H1 (cell line): ENCODE measurements around the gene TSHZ2. TPM values are rescaled to one million over a fixed set of nuclear protein-coding genes. Genes with fewer than 3 reads are reported as not detected.

Experiments used
- CTCF ChIA-PET: fragments of 300-600 bp; sonication (Branson Sonifier 250); formaldehyde crosslinking; loops from one replicate; lab custom pipeline; 2021; ENCODE audit not compliant: partially characterized antibody; lab: Charles Lee
- POLR2A ChIA-PET: fragments of 300-600 bp; sonication (Branson Sonifier 250); formaldehyde crosslinking; loops from one replicate; lab custom pipeline; 2021; ENCODE audit warnings: inconsistent platforms; ENCODE audit not compliant: partially characterized antibody; lab: Charles Lee
- DNase-seq, 2 experiments: peaks; one replicate each; pipeline versions ENCODE4 v3.0.0 to v3.0.0-alpha.2; 2010 to 2022; ENCODE audit warnings: low spot score in 2 of 2, low read depth in 1 of 2, mixed read lengths in 1 of 2
- FAIRE-seq: peaks from 2 replicates; lab custom pipeline; 2011; peaks lifted over from hg19 to GRCh38; lab: Jason Lieb, UNC
- H2AFZ ChIP-seq: 2 replicates; pipeline ENCODE4 v1.8.1; 2012; ENCODE audit warnings: low read length, inconsistent platforms
- H2AK5ac ChIP-seq: 2 replicates; pipeline ENCODE4 v1.6.1; 2013; ENCODE audit warnings: low read depth, low read length
- H2BK120ac ChIP-seq: replicated peaks from 2 replicates; pipeline ENCODE3; 2013; ENCODE audit warnings: low read depth, low read length, inconsistent platforms
- H2BK12ac ChIP-seq: 2 replicates; pipeline ENCODE4 v1.6.1; 2013; ENCODE audit warnings: low read depth, low read length
- H2BK15ac ChIP-seq: 2 replicates; pipeline ENCODE4 v1.6.1; 2013; ENCODE audit warnings: low read length
- H2BK20ac ChIP-seq: 2 replicates; pipeline ENCODE4 v1.6.1; 2013; ENCODE audit warnings: low read length
- H2BK5ac ChIP-seq: 2 replicates; pipeline ENCODE4 v1.6.1; 2013; ENCODE audit warnings: low read depth, low read length
- H3K14ac ChIP-seq: 2 replicates; pipeline ENCODE4 v1.6.1; 2013; ENCODE audit warnings: inconsistent platforms; ENCODE audit not compliant: insufficient read length
- H3K18ac ChIP-seq: 2 replicates; pipeline ENCODE4 v1.6.1; 2013; ENCODE audit warnings: low read length; ENCODE audit errors: extremely low read depth
- H3K23ac ChIP-seq: 2 replicates; pipeline ENCODE4 v1.6.1; 2013; ENCODE audit warnings: inconsistent platforms; ENCODE audit not compliant: insufficient read length
- H3K23me2 ChIP-seq: 2 replicates; pipeline ENCODE4 v1.6.1; 2013; ENCODE audit warnings: low read depth, low read length
- H3K27ac ChIP-seq: 2 replicates; pipeline ENCODE4 v1.6.1; 2011; ENCODE audit warnings: low read depth, low read length, inconsistent platforms
- H3K27me3 ChIP-seq, 4 experiments: replicated peaks in 1 of 4; 1 replicate in 1 of 4; 2 replicates in 3 of 4; pipeline versions ENCODE4 v1.6.1 to v1.8.1; 2011 to 2013; ENCODE audit warnings: low read length in 3 of 4, mild to moderate bottlenecking in 3 of 4, inconsistent platforms in 2 of 4, mixed read lengths in 2 of 4, moderate library complexity in 1 of 4; ENCODE audit not compliant: control insufficient read depth in 3 of 4, insufficient read depth in 3 of 4; ENCODE audit errors: extremely low read depth in 1 of 4
- H3K36me3 ChIP-seq, 4 experiments: 2 replicates each; pipeline versions ENCODE4 v1.6.1 to v1.8.1; 2011 to 2013; ENCODE audit warnings: mild to moderate bottlenecking in 4 of 4, low read length in 3 of 4, moderate library complexity in 2 of 4, control low read depth in 1 of 4, inconsistent platforms in 1 of 4; ENCODE audit not compliant: insufficient read depth in 4 of 4, control insufficient read depth in 2 of 4
- H3K4ac ChIP-seq: replicated peaks from 2 replicates; pipeline ENCODE3; 2013; ENCODE audit warnings: low read length, low read depth, mixed read lengths, inconsistent platforms; ENCODE audit not compliant: insufficient read length
- H3K4me1 ChIP-seq, 4 experiments: replicated peaks in 1 of 4; 1 replicate in 1 of 4; 2 replicates in 3 of 4; pipeline versions ENCODE4 v1.6.1 to v1.8.1; 2011 to 2013; ENCODE audit warnings: low read length in 3 of 4, inconsistent platforms in 2 of 4, mixed read lengths in 1 of 4; ENCODE audit not compliant: insufficient read depth in 4 of 4, control insufficient read depth in 3 of 4
- H3K4me2 ChIP-seq, 2 experiments: 2 replicates each; pipeline versions ENCODE4 v1.6.1 to v1.8.1; 2011 to 2013; ENCODE audit warnings: low read depth in 2 of 2, low read length in 2 of 2, control low read depth in 1 of 2, inconsistent platforms in 1 of 2, mild to moderate bottlenecking in 1 of 2; ENCODE audit not compliant: insufficient read depth in 1 of 2
- H3K4me3 ChIP-seq, 4 experiments: fragments of 200-600, 300-600 bp in 1 of 4; sonication (generic), shearing (Covaris generic), sonication (Bioruptor Twin) in 1 of 4; 2 replicates each; pipeline versions ENCODE4 v1.5.1 to v1.8.1; 2011 to 2016; ENCODE audit warnings: low read length in 4 of 4, low read depth in 3 of 4, control low read depth in 2 of 4, inconsistent platforms in 2 of 4, mild to moderate bottlenecking in 2 of 4, mixed read lengths in 1 of 4, moderate library complexity in 1 of 4; ENCODE audit not compliant: insufficient read depth in 2 of 4; ENCODE audit errors: extremely low read depth in 1 of 4
- H3K56ac ChIP-seq: replicated peaks from 2 replicates; pipeline ENCODE3; 2013; ENCODE audit warnings: low read depth, mild to moderate bottlenecking, mixed read lengths, low read length, inconsistent platforms; ENCODE audit not compliant: insufficient read length
- H3K79me1 ChIP-seq: 2 replicates; pipeline ENCODE4 v1.6.1; 2013; ENCODE audit warnings: low read depth, low read length, control low read depth
- H3K79me2 ChIP-seq, 2 experiments: 2 replicates each; pipeline versions ENCODE4 v1.6.1 to v1.8.1; 2012 to 2013; ENCODE audit warnings: low read length in 2 of 2, mild to moderate bottlenecking in 2 of 2, inconsistent platforms in 1 of 2; ENCODE audit not compliant: insufficient read depth in 2 of 2, control insufficient read depth in 1 of 2
- H3K9ac ChIP-seq, 4 experiments: replicated peaks in 1 of 4; 1 replicate in 1 of 4; 2 replicates in 3 of 4; pipeline versions ENCODE4 v1.6.1 to v1.8.1; 2011 to 2013; ENCODE audit warnings: low read depth in 3 of 4, low read length in 3 of 4, control low read depth in 2 of 4, mild to moderate bottlenecking in 2 of 4, moderate library complexity in 2 of 4, inconsistent platforms in 1 of 4; ENCODE audit errors: extremely low read depth in 1 of 4
- H3K9me3 ChIP-seq, 2 experiments: 2 replicates each; pipeline versions ENCODE4 v1.6.1 to v1.8.1; 2012 to 2013; ENCODE audit warnings: mild to moderate bottlenecking in 2 of 2, moderate library complexity in 2 of 2, control low read depth in 1 of 2, inconsistent platforms in 1 of 2, low read depth in 1 of 2, low read length in 1 of 2, mixed read lengths in 1 of 2; ENCODE audit not compliant: insufficient read depth in 2 of 2
- H4K20me1 ChIP-seq, 2 experiments: replicated peaks in 1 of 2; 2 replicates each; pipeline versions ENCODE3 to v1.8.1; 2011 to 2013; ENCODE audit warnings: inconsistent platforms in 2 of 2, low read length in 2 of 2, mild to moderate bottlenecking in 1 of 2; ENCODE audit not compliant: insufficient read depth in 2 of 2, control insufficient read depth in 1 of 2
- H4K5ac ChIP-seq: 2 replicates; pipeline ENCODE4 v1.6.1; 2013; ENCODE audit warnings: low read length, low read depth, mixed read lengths, inconsistent platforms; ENCODE audit not compliant: insufficient read length
- H4K8ac ChIP-seq: 2 replicates; pipeline ENCODE4 v1.8.0; 2013; ENCODE audit warnings: mild to moderate bottlenecking, moderate library complexity, low read length, inconsistent platforms; ENCODE audit not compliant: insufficient read depth; ENCODE audit errors: extremely low read depth
- H4K91ac ChIP-seq: replicated peaks from 2 replicates; pipeline ENCODE3; 2013; ENCODE audit warnings: low read length, mixed read lengths, inconsistent platforms; ENCODE audit not compliant: insufficient read length
- ATF3 ChIP-seq: IDR thresholded peaks from 2 replicates; pipeline ENCODE4 v1.6.1; 2011; ENCODE audit warnings: low read depth, mild to moderate bottlenecking, low read length; ENCODE audit not compliant: insufficient read depth
- BRCA1 ChIP-seq: IDR thresholded peaks from 2 replicates; pipeline ENCODE4 v1.6.1; 2012; ENCODE audit warnings: low read depth, low read length, improper control_type of control experiment
- HDAC6 ChIP-seq: IDR thresholded peaks from one replicate; pipeline ENCODE4 v1.7.1; 2012; ENCODE audit warnings: low read depth, mild to moderate bottlenecking, inconsistent platforms, low read length, moderate library complexity
- SIN3A ChIP-seq, 2 experiments: IDR thresholded peaks in 1 of 2; conservative IDR thresholded peaks in 1 of 2; 2 replicates each; pipeline ENCODE4 v1.6.1; 2011 to 2012; ENCODE audit warnings: low read length in 2 of 2, improper control_type of control experiment in 1 of 2, low read depth in 1 of 2, mild to moderate bottlenecking in 1 of 2
- WGBS, 2 experiments: shearing (Covaris generic) in 1 of 2; methylation state at CpG; one replicate each; pipeline versions ENCODE4 v1.1.6 to v1.1.7; 2013 to 2015; ENCODE audit warnings: low lambda C conversion rate in 2 of 2, mixed read lengths in 2 of 2, inconsistent platforms in 1 of 2, low coverage in 1 of 2, missing lambda C conversion rate in 1 of 2; ENCODE audit not compliant: insufficient replicate concordance in 2 of 2, insufficient coverage in 1 of 2, insufficient read length in 1 of 2; ENCODE audit errors: extremely low coverage in 1 of 2, missing lambda C conversion rate in 1 of 2; 5-methylcytosine and 5-hydroxymethylcytosine counted together
- polyA plus RNA-seq, 7 experiments: library from polyadenylated mRNA; depleted of rRNA in 3 of 7; stranded (reverse) in 5 of 7; unstranded in 2 of 7; fragments of >200 nt in 5 of 7; fragments of 200-250 nt in 2 of 7; gene quantifications; 1 replicate in 5 of 7; 2 replicates in 1 of 7; 4 replicates in 1 of 7; pipeline versions ENCODE4 v1.2.1 to v1.2.3, GENCODE V29; 2011 to 2013; ENCODE audit warnings: missing spikeins in 2 of 7, mixed read lengths in 2 of 7
- total RNA-seq: library from RNA; stranded (reverse); fragmentation: NEBNext Ultra II Directional; extraction: Animal tissue kit (Norgen Biotek cat#: 25700); gene quantifications from 2 replicates; pipeline ENCODE4 v1.2.1, GENCODE V29; 2021

The TSHZ2 gene
- total and polyA plus RNA-seq, 2 of the 8 experiments (the other 6 are each of a cell fraction or from before 2014, with no cell fraction given): 0.14 to 0.30 TPM

- Histone ChIP-seq H4K91ac (no peak overlapping the region), H3K79me2 (no peaks in the 10 kb centered on the region), H3K23me2 (no peaks in the 10 kb centered on the region), H2BK5ac (no peak overlapping the region), H2BK15ac (no peak overlapping the region), H3K4me2 (no peak overlapping the region), H3K9me3 (no peaks in the 10 kb centered on the region), H4K20me1 (no peaks in the 10 kb centered on the region), H4K8ac (no peak overlapping the region), H3K27ac (no peak overlapping the region), H3K9ac (no peak overlapping the region), H3K4ac (no peak overlapping the region), H3K56ac (no peak overlapping the region), H2BK12ac (no peak overlapping the region), H2AFZ (no peak overlapping the region), H3K36me3 (no peaks in the 10 kb centered on the region), H3K27me3 (no peaks in the 10 kb centered on the region), H2AK5ac (no peak overlapping the region), H2BK20ac (no peak overlapping the region), H3K4me1 (no peaks in the 10 kb centered on the region), H4K5ac (no peak overlapping the region), H3K23ac (no peak overlapping the region), H2BK120ac (no peak overlapping the region), H3K4me3 (no peak overlapping the region), H3K79me1 (no peaks in the 10 kb centered on the region), H3K18ac (no peak overlapping the region), H3K14ac (no peak overlapping the region)
- TF ChIP-seq ATF3 (no peak), BRCA1 (no peak), SIN3A (conservative IDR thresholded peaks at IDR 0.05 in 1 of 2, IDR thresholded peaks at IDR 0.05 in 1 of 2; ENCODE audit: low read depth in 1 of 2, low read length in 2 of 2) (no peak), HDAC6 (no peak)
- no peak for DNase-seq
- ChIA-PET POLR2A (no interaction called here), CTCF (interaction anchor here (0.5 to 1.0 kb wide), 2 partner anchors 10 to 861 kb away, joined by 3 read pairs; no protein-coding TSS in a partner anchor)
- no peak for FAIRE-seq
- WGBS, 2 experiments: 95% methylated on average over 10 of the region's 10 CpGs; no CpG with 5 or more reads in 1 of the 2 experiments
These were observed 116.6 kb downstream of the TSHZ2 start for GRCh38 chr20:53088786-53089185.
